Measurements from ENCODE around the gene HBZ.
A peak's percentile ranks its signal among the peaks of the same experiment; 100 is the strongest.
"Not testable (repeated sequence)": the region's sequence is repeated elsewhere in the genome, so short reads cannot be mapped to it uniquely, and the experiment has no call there.

The HBZ gene

DNA sequence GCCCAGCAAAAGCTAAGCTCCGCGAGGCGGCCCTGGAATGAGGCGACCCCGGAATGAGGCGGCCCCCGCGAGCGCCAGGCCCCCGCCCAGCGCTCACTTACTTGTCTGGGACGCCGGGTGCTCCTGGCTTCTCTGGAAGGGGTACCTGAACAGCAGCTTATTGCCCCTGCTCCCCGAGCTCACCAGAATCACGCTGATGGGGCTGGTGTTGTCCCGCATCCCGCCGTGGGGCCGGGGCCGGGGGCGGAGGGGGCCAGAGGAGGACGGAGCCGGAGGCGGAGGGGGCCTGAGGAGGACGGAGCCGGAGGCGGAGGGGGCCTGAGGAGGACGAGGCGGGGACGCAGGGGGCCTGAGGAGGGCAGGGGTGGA, 14.4 kb upstream of the HBZ start:
- no peak for DNase-seq (ENCODE audit: low read depth)

GRCh38 chr16:140175-140857, 12.1 kb upstream of the HBZ start:
- DNase-seq (ENCODE audit: low read depth) = no peak

- DNase-seq (ENCODE audit: low read depth) = no peak
Measured at GRCh38 chr16:142405-142967, 10.0 kb upstream of the HBZ start.

DNA sequence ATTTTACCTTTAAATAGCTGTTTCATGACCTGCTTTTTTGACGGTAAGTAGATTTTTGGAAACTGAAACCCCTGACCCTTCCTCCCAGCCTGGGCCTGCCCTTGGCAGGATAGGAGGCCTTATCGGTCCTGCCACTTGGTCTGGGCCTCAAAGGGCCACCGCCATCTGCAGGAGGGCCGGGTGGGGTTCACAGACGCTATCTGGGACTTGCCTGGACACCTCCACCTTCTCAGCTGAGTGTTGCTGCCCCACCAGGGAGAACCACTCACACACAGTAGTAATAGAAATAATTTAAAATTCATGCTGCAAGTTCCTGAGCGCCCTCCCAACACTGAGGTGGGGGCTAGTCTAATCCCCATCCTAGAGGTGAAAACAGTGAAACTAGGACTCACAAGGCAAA, 9.4 kb upstream of the HBZ start:
- DNase-seq (ENCODE audit: low read depth) = no peak

GRCh38 chr16:143456-143855, 9.0 kb upstream of the HBZ start:
- DNase-seq (ENCODE audit: low read depth) = no peak

DNA sequence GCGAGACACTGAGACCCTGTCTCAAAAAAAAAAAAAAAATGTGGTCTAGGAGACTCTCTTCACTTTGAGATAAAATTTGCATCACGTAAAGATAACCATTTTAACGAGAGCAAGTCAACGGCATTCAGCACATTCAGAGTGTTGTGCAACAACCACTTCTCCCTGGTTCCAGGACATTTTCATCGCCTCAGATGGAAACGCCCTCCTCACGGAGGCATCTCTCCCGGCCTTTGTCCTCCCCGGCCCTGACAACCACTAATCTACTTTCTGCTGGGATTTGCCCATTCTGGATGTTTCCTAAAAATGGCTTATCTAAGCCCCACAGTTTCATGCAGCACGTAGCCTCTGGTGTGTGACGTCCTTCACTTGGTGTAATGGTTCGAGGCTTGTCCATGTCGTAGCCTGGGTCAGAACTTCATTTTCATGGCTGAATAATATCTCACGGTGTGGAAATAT, 7.6 kb upstream of the HBZ start:
- no peak for DNase-seq (ENCODE audit: low read depth)

- no peak for DNase-seq (ENCODE audit: low read depth)
Measured at GRCh38 chr16:146646-147045, 5.8 kb upstream of the HBZ start.

DNA sequence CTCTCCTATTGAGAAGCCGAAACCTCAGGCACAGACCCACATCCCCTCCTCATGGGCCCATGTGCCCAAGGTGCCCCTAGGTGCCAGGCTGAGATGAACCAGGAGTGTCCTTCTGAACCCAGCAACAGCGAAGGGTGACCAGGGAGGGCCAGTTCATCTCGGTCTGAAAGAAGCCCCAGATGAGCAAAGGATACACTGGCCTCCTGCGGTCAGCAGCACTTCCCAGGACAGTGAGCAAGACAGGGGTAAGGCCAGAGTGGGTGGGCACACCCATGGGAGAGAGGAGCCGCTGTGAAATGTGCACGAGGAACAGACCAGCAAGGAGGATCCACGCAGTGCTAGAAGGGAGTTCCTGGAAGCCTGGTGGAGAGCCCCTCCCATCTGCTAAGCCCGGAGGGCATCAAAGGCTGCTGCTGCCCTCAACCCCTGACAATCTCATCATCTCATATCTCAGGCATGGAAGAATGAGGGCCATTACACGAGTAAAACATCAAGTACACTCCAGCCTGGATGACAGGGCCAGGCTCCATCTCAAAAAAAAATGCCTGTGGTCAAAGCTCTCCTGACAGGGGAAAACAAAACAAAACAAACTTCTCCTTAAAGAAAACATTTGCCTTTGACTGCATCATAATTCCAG, 3.3 kb upstream of the HBZ start:
- DNase-seq (ENCODE audit: low read depth) = peak; percentile 49

DNA sequence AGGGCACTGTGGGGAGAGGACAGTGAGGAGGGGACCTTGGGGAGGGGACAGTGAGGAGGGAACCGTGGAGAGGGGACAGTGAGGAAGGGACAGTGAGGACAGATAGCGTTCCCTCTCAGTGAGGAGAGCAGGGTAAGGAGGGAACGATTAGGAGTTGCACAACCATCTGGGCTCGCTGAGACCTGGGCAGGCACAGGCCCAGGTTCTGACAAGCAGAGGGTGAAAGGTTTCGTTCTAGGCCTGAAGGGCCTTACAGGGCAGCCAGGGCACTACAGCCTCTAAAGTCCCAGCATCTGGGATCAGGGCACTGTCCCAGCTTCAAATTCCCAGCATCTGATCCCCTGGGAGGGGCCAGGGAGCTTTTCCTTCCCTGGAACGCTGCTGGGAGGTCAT, 681 bp downstream of the HBZ start:
- not testable (repeated sequence) for DNase-seq (ENCODE audit: low read depth)

DNA sequence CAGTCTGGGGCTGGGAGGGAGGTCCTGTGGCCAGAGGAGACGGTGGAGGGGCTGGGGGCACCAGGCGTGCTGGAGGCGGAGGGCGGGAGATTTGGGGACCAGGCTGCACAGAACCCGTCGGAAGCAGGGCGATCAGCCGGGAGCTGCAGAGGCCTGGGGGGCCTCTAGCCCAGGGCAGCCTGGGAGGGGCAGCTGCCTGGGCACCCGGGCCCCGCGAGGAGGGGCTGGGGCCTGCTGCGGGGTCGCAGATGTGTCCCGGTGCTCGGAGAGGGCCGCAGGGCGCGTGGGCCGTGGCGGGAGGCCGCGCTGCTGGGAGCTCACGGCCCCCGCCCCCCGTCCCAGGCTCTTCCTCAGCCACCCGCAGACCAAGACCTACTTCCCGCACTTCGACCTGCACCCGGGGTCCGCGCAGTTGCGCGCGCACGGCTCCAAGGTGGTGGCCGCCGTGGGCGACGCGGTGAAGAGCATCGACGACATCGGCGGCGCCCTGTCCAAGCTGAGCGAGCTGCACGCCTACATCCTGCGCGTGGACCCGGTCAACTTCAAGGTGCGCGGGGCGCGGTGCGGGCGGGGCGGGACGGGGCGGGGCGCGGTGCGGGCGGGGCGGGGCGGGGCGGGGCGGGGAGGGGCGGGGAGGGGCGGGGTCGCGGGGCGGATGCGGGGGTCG, 1.2 kb downstream of the HBZ start:
- not testable (repeated sequence) for DNase-seq (ENCODE audit: low read depth)

- DNase-seq (ENCODE audit: low read depth) = no peak
Measured at GRCh38 chr16:154217-155030, 2.0 kb downstream of the HBZ start.

- DNase-seq (ENCODE audit: low read depth) = no peak
Measured at GRCh38 chr16:155031-155398, 2.6 kb downstream of the HBZ start.

- no peak for DNase-seq (ENCODE audit: low read depth)
Measured at GRCh38 chr16:159136-159849, 6.8 kb downstream of the HBZ start.

GRCh38 chr16:160242-160641, 7.8 kb downstream of the HBZ start:
- not testable (repeated sequence) for DNase-seq (ENCODE audit: low read depth)

- DNase-seq (ENCODE audit: low read depth) = no peak
Measured at GRCh38 chr16:160691-161190, 8.3 kb downstream of the HBZ start.

GRCh38 chr16:162271-162991, 10.0 kb downstream of the HBZ start:
- no peak for DNase-seq (ENCODE audit: low read depth)

GRCh38 chr16:163139-163538, 10.7 kb downstream of the HBZ start:
- DNase-seq (ENCODE audit: low read depth) = not testable (repeated sequence)

DNA sequence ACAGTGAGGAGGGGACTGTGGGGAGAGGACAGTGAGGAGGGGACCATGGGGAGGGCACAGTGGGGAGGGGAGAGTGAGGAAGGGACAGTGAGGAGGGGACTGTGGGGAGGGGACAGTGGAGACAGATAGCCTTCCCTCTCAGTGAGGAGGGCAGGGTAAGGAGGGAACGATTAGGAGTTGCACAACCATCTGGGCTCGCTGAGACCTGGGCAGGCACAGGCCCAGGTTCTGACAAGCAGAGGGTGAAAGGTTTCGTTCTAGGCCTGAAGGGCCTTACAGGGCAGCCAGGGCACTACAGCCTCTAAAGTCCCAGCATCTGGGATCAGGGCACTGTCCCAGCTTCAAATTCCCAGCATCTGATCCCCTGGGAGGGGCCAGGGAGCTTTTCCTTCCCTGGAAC, 11.3 kb downstream of the HBZ start:
- not testable (repeated sequence) for DNase-seq (ENCODE audit: low read depth)

DNA sequence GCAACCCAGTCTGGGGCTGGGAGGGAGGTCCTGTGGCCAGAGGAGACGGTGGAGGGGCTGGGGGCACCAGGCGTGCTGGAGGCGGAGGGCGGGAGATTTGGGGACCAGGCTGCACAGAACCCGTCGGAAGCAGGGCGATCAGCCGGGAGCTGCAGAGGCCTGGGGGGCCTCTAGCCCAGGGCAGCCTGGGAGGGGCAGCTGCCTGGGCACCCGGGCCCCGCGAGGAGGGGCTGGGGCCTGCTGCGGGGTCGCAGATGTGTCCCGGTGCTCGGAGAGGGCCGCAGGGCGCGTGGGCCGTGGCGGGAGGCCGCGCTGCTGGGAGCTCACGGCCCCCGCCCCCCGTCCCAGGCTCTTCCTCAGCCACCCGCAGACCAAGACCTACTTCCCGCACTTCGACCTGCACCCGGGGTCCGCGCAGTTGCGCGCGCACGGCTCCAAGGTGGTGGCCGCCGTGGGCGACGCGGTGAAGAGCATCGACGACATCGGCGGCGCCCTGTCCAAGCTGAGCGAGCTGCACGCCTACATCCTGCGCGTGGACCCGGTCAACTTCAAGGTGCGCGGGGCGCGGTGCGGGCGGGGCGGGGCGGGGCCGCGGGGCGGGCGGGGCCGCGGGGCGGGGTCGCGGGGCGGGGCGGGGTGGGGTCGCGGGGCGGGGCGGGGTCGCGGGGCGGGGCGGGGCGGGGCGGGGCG, 11.8 kb downstream of the HBZ start:
- not testable (repeated sequence) for DNase-seq (ENCODE audit: low read depth)
